Stimulated activated effector memory CD8-positive, alpha-beta T cell treated with anti-CD3 and anti-CD28 coated beads, Interleukin-12 subunit alpha, Interleukin-12 subunit beta, amount 100 ng/mL, for 72 hours (primary cell): ENCODE results near the gene MAGEB3.

Source experiments
- ATAC-seq: fragments of 150-1000 bp; cut with Tn5 transposase; 2 replicates; pipeline ENCODE4 v1.10.0; 2021
- DNase-seq, 2 donors: peaks; one replicate each; pipeline ENCODE4 v3.0.0; 2021 to 2022; ENCODE audit warnings: low spot score in 2 of 2
- H3K27ac Mint-ChIP-seq: one replicate; pipeline ENCODE4 v1.8.0; 2022; ENCODE audit warnings: mild to moderate bottlenecking, mixed read lengths
- H3K36me3 Mint-ChIP-seq: one replicate; pipeline ENCODE4 v1.8.0; 2022; ENCODE audit warnings: mild to moderate bottlenecking, mixed read lengths
- H3K4me1 Mint-ChIP-seq: one replicate; pipeline ENCODE4 v1.8.0; 2022; ENCODE audit warnings: mixed read lengths
- H3K4me3 Mint-ChIP-seq: one replicate; pipeline ENCODE4 v1.8.0; 2022; ENCODE audit warnings: mild to moderate bottlenecking, mixed read lengths
- H3K9me3 Mint-ChIP-seq: one replicate; pipeline ENCODE4 v1.8.0; 2022; ENCODE audit warnings: mixed read lengths

MAGEB3 gene

GRCh38 chrX:30253257-30253656 is 22.8 kb downstream of the MAGEB3 start:
- H3K4me1 Mint-ChIP-seq = no peaks in the 10 kb centered on the region
- H3K9me3 Mint-ChIP-seq = no peaks in the 10 kb centered on the region
- DNase-seq (no peak), ATAC-seq (no peak)
- H3K4me3 Mint-ChIP-seq = no peak overlapping the region
- H3K27ac Mint-ChIP-seq = no peak overlapping the region
- no peaks in the 10 kb centered on the region for H3K36me3 Mint-ChIP-seq

- DNase-seq = no peak
- Mint-ChIP-seq H3K36me3 (no peaks in the 10 kb centered on the region), H3K4me3 (no peak overlapping the region), H3K4me1 (no peaks in the 10 kb centered on the region), H3K27ac (no peak overlapping the region), H3K9me3 (no peaks in the 10 kb centered on the region)
- no peak for ATAC-seq
Measured at GRCh38 chrX:30259927-30260326, 29.5 kb downstream of the MAGEB3 start.

GRCh38 chrX:30261012-30261411 is 30.6 kb downstream of the MAGEB3 start:
- no peak for ATAC-seq
- H3K36me3 Mint-ChIP-seq = no peaks in the 10 kb centered on the region
- no peak overlapping the region for H3K27ac Mint-ChIP-seq
- no peaks in the 10 kb centered on the region for H3K9me3 Mint-ChIP-seq
- no peak for DNase-seq
- H3K4me1 Mint-ChIP-seq = no peaks in the 10 kb centered on the region
- H3K4me3 Mint-ChIP-seq = no peak overlapping the region

- DNase-seq (no peak), ATAC-seq (no peak)
- Mint-ChIP-seq H3K27ac (no peak overlapping the region), H3K4me1 (no peaks in the 10 kb centered on the region), H3K36me3 (no peaks in the 10 kb centered on the region), H3K9me3 (no peaks in the 10 kb centered on the region), H3K4me3 (no peak overlapping the region)
Measured at GRCh38 chrX:30262763-30263162, 32.3 kb downstream of the MAGEB3 start.

GRCh38 chrX:30270639-30271038 is 40.2 kb downstream of the MAGEB3 start:
- ATAC-seq (no peak), DNase-seq (no peak)
- Mint-ChIP-seq H3K36me3 (no peaks in the 10 kb centered on the region), H3K27ac (no peak overlapping the region), H3K9me3 (peaks cover 7% of the 10 kb centered on the region), H3K4me1 (no peaks in the 10 kb centered on the region), H3K4me3 (no peak overlapping the region)

GRCh38 chrX:30275498-30275897 is 45.0 kb downstream of the MAGEB3 start:
- Mint-ChIP-seq H3K9me3 (peaks cover 3% of the 10 kb centered on the region), H3K4me3 (no peak overlapping the region), H3K27ac (no peak overlapping the region), H3K4me1 (no peaks in the 10 kb centered on the region), H3K36me3 (no peaks in the 10 kb centered on the region)
- ATAC-seq (no peak), DNase-seq (no peak)

GRCh38 chrX:30278365-30278764 is 47.9 kb downstream of the MAGEB3 start:
- H3K4me3 Mint-ChIP-seq = no peak overlapping the region
- H3K27ac Mint-ChIP-seq = no peak overlapping the region
- H3K36me3 Mint-ChIP-seq = no peaks in the 10 kb centered on the region
- ATAC-seq (no peak), DNase-seq (no peak)
- no peaks in the 10 kb centered on the region for H3K9me3 Mint-ChIP-seq
- H3K4me1 Mint-ChIP-seq = no peaks in the 10 kb centered on the region

- no peak for ATAC-seq
- Mint-ChIP-seq H3K4me1 (no peaks in the 10 kb centered on the region), H3K9me3 (no peaks in the 10 kb centered on the region), H3K36me3 (no peaks in the 10 kb centered on the region), H3K27ac (no peak overlapping the region), H3K4me3 (no peak overlapping the region)
- no peak for DNase-seq
Measured at GRCh38 chrX:30280428-30280827, 50.0 kb downstream of the MAGEB3 start.

GRCh38 chrX:30282527-30282926 is 52.1 kb downstream of the MAGEB3 start:
- H3K4me1 Mint-ChIP-seq = no peaks in the 10 kb centered on the region
- H3K9me3 Mint-ChIP-seq = no peaks in the 10 kb centered on the region

GRCh38 chrX:30283456-30284200 is 53.2 kb downstream of the MAGEB3 start:
- no peak for ATAC-seq
- Mint-ChIP-seq H3K27ac (no peak overlapping the region), H3K36me3 (no peaks in the 10 kb centered on the region), H3K9me3 (no peaks in the 10 kb centered on the region), H3K4me3 (no peak overlapping the region), H3K4me1 (no peaks in the 10 kb centered on the region)
- no peak for DNase-seq

More at GRCh38 chrX:30282527-30282926, 52.1 kb downstream of the MAGEB3 start:
- Mint-ChIP-seq H3K36me3 (no peaks in the 10 kb centered on the region), H3K4me3 (no peak overlapping the region), H3K27ac (no peak overlapping the region)
- ATAC-seq = no peak
- DNase-seq = no peak
